Measurements from ENCODE around the gene KCND3.

The KCND3 gene

GRCh38 chr1:111956155-111956771 lies 33.2 kb downstream of the KCND3 start:
- no peak for DNase-seq

DNA sequence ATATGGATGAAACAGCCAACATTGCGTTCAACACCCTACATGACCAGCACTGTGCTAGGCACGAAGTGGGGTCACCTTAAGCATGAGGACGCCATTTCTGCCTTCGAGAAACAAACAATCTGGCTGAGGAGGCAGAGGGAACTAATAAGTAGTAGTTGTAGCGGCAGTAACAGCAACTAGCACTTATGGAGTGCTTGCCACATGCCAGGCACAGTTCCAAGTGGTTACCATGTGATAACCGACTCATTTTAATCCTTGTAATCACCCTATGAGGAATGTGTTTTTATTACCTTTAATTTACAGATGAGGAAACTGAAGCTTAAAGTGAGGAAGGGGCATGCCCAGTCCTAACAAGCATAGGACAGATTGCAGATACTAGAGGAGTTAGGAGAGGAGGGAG lies 33.7 kb downstream of the KCND3 start:
- DNase-seq = no peak

DNA sequence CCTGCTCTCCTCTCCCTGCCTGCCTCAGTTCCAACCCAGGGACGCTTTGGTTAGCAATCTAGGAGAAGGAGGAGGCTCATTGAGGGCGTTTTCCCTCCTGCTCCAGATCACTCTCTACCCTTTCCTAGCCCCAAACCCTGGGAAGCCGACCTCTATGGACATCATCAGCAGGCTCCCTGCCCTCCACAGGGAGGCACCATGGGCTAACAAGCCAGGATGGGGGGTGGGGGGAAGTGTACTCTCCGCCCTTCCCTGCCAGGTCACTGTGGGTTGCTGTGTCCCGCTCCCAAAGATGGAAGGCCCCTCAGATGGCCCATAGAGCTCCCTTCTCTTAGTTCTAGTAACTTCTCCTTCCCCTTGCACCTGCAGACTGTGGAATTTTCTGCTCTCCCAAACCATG lies 35.7 kb downstream of the KCND3 start:
- no peak for DNase-seq

GRCh38 chr1:111952125-111952657 lies 37.3 kb downstream of the KCND3 start:
- no peak for DNase-seq

DNA sequence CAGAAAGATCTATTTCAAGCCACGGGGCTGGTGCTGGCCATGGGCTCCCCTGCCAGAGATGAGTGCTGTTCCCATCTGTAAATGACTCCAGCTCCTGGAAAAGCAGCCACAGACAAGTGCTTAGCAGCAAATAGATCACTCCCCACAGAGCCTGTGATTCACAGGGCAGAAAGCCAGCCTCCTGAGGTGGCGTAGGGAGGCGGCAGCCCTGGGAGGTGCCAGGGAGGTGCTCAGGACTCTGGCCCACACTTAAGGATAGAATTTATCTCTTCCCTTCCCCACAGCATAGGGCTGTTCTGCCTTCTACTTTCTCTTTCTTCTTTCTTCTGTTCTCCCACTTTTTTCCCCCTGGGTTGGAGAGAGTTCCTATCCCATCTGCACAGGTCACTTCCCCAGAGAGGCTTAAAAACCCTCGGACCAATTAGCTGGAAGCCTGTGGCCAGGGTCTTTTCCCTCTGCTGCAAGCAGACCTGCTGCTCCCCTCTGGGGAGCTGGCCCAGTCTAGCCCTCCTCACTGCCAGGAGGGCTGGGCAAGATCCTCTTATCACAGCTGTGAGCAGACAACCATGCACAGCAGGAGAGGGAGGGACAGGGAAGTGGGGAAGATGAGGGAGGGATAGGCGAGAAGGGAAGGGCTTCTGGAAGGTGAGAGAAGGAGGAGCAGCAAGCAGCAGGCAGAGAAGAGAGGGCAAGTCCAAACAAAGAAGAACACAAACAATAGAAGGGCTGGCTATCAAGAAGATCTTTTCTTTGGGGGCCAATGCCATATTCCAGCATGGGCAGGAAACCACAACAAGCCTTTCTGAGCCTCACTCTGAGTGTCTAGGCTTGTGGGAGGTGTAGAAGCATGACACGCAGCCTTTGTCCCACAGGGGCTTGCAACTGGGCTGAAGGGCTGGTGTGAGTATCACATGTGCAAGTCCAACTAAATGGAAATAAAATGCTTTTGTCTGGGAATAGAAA lies 41.0 kb downstream of the KCND3 start:
- DNase-seq = no peak

DNA sequence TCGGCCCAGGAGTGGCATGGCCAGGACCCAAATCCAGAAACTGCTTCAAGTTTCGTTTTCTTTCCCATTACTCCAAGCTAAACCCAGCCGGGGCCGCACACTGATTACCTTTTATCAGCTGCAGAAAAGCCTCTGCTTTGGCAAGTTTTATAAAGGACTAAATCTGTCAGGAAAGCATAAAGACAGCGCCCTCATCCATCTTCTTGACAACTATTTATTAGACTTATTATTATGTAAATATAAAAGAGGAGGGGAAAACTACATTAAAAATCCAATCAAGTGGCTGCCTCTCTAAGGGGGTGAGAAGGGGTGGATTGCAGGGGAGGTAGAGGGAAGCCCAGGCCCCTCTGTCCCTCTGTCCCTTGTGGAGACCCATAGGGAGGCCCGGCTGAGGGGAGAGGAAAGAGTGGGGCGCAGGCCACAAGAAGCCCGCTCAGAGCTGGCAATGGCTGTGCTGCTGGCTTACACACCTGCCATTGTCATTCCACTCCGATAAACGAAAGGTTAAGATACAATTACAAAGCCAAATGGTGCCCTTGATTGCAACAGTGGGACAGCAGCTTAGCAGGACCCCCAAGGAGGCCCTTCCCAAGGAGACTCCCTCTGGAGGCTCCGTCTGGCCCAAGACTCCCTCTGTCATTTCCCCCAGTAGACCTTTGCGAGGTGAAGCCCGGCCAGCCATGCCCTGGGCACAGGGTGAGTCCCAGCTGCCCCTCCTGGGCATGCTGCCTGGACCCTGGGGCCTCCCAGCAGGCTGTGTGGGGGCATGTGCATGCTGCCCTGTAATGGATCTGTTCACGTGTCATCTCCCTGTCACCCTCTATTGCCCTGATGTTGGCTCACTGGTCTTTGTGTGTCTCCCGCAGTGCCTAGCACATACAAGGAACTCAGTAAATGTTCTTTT lies 45.4 kb downstream of the KCND3 start:
- no peak for DNase-seq

- no peak for DNase-seq
These were observed 46.4 kb downstream of the KCND3 start for GRCh38 chr1:111943066-111943465.

DNA sequence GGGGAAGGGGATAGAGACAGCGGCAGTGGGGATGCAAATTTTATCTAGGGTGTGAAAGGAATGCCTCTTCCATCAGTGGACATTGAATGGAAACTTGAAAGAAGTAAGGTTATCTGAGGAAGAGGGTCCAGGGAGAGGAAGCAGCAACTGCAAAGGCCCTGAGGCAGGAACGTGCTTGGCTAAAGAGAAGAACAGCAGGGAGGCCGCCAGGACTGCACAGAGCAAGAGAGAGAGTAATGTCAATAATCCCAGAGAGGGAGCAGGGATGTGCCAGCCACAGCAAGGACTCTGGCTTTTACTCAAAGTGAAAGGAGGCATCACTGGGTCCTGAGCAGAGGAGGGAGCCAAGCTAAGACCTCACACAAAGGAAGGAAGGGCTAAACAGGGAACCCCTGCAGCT lies 50.9 kb downstream of the KCND3 start:
- DNase-seq = no peak

- DNase-seq = no peak
These were observed 51.3 kb downstream of the KCND3 start for GRCh38 chr1:111938123-111938522.

DNA sequence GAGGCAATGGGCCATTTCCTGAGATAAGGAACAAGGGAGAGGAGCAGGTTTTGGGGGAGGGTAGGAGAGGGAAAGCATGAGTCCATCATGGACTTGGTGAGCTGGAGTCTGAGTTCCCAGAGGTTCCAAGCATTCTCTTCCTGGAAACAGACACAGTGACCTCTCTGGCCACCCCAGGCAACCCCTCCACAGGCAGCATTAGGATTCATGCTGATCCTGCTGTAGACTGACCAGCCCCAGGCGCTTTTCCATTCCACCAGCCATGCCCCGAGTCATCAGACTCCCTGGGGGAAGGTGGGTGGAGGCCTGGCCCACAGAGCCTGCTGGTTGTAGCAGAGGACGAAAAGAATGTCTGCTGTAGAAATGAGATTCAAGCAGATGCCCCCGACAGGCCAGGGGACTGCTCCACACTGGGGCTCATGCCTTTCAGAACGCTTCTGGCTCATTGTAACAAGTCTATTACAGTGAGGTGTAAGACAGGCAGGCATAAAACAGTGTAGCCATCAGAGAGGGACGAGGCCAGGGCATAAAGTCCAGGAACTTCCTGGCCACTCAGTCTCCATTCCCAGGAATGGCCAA lies 52.2 kb downstream of the KCND3 start:
- DNase-seq = no peak

- no peak for DNase-seq
These were observed 55.2 kb downstream of the KCND3 start for GRCh38 chr1:111934106-111934852.

GRCh38 chr1:111930356-111930755 lies 59.1 kb downstream of the KCND3 start:
- DNase-seq = no peak

- no peak for DNase-seq
These were observed 60.9 kb downstream of the KCND3 start for GRCh38 chr1:111928531-111928930.

DNA sequence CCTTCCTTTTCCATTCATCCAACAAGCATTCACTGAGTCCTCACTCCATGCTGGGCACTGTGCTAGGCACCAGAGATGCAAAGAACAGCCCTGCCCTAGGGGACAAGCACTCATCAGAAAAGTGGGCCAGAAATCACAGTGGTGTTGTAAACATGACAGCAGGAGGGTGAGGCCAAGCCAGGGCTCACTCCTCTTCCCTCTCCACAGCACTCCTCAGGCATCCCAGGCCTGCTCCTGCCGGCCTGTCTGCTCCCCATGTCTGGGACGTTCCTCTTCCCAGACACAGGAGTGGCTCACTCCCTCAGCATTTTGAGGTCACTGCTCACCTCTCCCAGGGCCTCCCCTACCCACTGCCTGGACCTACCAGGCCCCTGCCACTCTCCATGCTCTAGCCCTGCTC lies 61.8 kb downstream of the KCND3 start:
- DNase-seq = no peak

GRCh38 chr1:111924786-111925185 lies 64.7 kb downstream of the KCND3 start:
- no peak for DNase-seq

DNA sequence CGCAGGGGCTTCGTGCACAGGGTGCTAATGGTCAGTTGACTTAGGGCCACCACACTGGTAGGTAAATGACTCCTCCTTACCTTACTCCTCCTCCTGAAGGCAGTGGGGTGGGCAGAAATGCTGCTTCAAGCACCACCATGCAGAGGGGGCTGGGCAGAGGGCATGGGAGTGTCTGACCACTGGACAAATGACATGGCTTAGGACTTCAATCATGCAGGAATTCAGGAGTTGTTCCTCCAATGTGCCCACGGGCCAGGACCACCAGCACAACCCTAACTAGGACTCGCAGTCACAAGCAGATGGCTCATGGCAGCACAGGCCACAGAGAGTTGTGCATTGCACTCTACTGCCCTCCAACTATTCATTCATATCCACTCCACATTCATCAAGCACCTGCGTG lies 65.7 kb downstream of the KCND3 start:
- no peak for DNase-seq

DNA sequence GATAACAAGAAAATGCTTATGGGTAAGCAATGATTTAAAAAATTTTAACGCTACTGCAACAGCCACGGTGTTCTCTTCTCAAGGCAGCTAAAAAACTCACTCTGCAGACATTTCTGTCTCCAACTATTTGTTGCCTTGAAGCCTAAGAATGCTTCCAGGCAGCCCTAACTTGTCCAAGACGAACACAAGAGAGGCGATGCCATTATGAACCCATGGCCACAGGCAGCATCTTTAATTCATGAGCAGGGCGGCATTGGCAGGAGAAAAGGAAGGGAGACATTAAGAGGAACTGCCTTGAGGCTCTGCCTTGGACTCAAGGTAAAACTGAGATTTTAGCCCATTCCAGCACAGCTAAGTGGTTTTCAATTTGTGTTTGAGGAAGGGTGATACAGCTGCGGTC lies 67.5 kb downstream of the KCND3 start:
- DNase-seq = no peak

- peak; percentile 62 for DNase-seq
These were observed 69.0 kb downstream of the KCND3 start for GRCh38 chr1:111920221-111921024.

GRCh38 chr1:111911776-111912515 lies 77.5 kb downstream of the KCND3 start:
- DNase-seq = no peak

- DNase-seq = no peak
These were observed 78.4 kb downstream of the KCND3 start for GRCh38 chr1:111911061-111911460.
